ENCODE results near the gene ASB16. TPM values are rescaled to one million over a fixed set of nuclear protein-coding genes. Genes with fewer than 3 reads are reported as not detected.

ASB16 gene
- total and polyA plus RNA-seq, 2 donors (not counting 3 experiments of a cell fraction or from before 2014, with no cell fraction given): not detected

DNA sequence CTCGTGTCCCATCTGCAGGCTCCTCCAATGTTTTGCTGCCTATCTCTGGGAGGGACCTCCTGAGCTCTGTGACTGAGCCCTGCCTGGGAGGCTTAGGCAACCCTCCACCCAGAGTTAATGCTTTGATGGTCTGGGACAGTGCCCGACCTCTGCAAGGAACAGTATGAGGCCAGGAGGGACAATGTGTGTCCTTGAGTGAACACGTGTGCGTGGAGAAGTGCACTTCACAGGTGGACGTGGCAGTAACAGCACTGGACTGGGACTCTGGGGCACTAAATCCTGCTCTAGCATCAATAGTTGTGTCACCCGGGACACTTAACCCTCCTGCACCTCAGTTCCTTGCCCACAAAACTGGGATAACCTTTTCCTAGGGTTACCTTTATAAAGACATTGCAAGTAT lies 44.4 kb downstream of the ASB16 start:
- Histone ChIP-seq H3K4me2 (ENCODE audit: insufficient read depth, low read length) (no peak overlapping the region), H4K20me1 (replicated peaks; ENCODE audit: control insufficient read depth, extremely low read depth, insufficient read depth, low read length) (no peaks in the 10 kb centered on the region), H2AFZ (ENCODE audit: low read depth, low read length) (no peak overlapping the region), H3K27me3 (ENCODE audit: control insufficient read depth in 2 of 2, insufficient read depth in 2 of 2, low read length in 2 of 2) (no peaks in the 10 kb centered on the region), H3K9me3 (replicated peaks; ENCODE audit: control insufficient read depth, insufficient read depth, low read length) (no peaks in the 10 kb centered on the region), H3K4me1 (ENCODE audit: control insufficient read depth, extremely low read depth, insufficient read depth, low read length) (peaks cover 15% of the 10 kb centered on the region), H3K79me2 (ENCODE audit: control insufficient read depth, insufficient read depth, low read length) (peaks cover 21% of the 10 kb centered on the region), H3K9ac (replicated peaks; ENCODE audit: extremely low read depth, insufficient read depth, low read length) (no peak overlapping the region), H3K36me3 (ENCODE audit: control insufficient read depth in 2 of 2, extremely low read depth in 1 of 2, insufficient read depth in 2 of 2, low read length in 2 of 2) (peaks cover 21 to 38% of the 10 kb centered on the region in 2 experiments), H3K9me1 (replicated peaks; ENCODE audit: control insufficient read depth, extremely low read depth, insufficient read depth, low read length) (no peaks in the 10 kb centered on the region), H3K27ac (ENCODE audit: insufficient read depth, low read depth, low read length) (no peak overlapping the region), H3K4me3 (replicated peaks in 1 of 3; ENCODE audit: insufficient read depth in 1 of 3, low read depth in 1 of 3, low read length in 3 of 3) (no peak overlapping the region)
- ChIA-PET POLR2A (no interaction called here), CTCF (interaction anchor here (1.4 kb wide), 1 partner anchor 135 kb away, joined by 6 read pairs; no protein-coding TSS in a partner anchor)
- BruUV-seq (replicated peaks): no TSS peak
- intact Hi-C loops (cut with micrococcal nuclease): no loop called here
- no peak for TF ChIP-seq GATA2 (IDR thresholded peaks at IDR 0.05; ENCODE audit: insufficient read depth, insufficient read length, low read depth, low read length)
- no peak for TF ChIP-seq POLR2A (IDR thresholded peaks at IDR 0.05; ENCODE audit: low read depth, low read length)
- TF ChIP-seq, protein P1, sequence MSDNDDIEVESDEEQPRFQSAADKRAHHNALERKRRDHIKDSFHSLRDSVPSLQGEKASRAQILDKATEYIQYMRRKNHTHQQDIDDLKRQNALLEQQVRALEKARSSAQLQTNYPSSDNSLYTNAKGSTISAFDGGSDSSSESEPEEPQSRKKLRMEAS (IDR thresholded peaks at IDR 0.05; ENCODE audit: insufficient read depth, insufficient read length): no peak
- TF ChIP-seq FOS (IDR thresholded peaks at IDR 0.05; ENCODE audit: borderline replicate concordance, insufficient read depth, low read length): no peak
- TF ChIP-seq POLR2AphosphoS5 (IDR thresholded peaks at IDR 0.05; ENCODE audit: insufficient read depth, low read depth, low read length): no peak
- no peak for TF ChIP-seq JUN (IDR thresholded peaks at IDR 0.05; ENCODE audit: borderline replicate concordance, insufficient read depth, insufficient read length, low read depth)
- TF ChIP-seq EZH2 (IDR thresholded peaks at IDR 0.05; ENCODE audit: borderline replicate concordance, low read depth, low read length, severe bottlenecking): no peak
- no peak for TF ChIP-seq MYC (IDR thresholded peaks at IDR 0.05; ENCODE audit: low read depth, low read length)
- DNase-seq (ENCODE audit: low read depth, low spot score) (no peak), FAIRE-seq (no peak)
- dilution Hi-C loops (cut with MboI; ENCODE audit: extremely low pct_ligation_motif_present, low sequenced_read_pairs): no loop called here

DNA sequence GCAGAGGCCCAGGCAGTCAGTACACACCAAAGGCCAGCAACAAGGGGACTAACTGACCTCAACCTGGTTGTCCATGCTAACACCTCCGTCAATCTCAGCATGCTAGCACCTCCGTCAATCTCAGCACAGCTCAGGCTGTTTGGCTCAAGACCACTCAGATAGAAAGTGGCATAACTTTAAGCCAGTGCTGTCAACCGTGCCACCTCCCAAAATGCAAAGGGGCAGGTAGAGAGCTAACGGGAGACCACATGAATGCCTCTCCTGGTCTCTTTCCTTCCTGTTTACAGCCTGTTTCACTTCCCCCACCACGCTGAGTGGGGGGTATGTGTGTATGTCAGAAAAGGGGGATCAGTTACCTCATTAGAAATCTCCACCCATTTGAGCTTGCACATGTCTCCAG lies 45.7 kb downstream of the ASB16 start:
- Histone ChIP-seq H3K27ac (ENCODE audit: insufficient read depth, low read depth, low read length) (no peak overlapping the region), H3K4me2 (ENCODE audit: insufficient read depth, low read length) (no peak overlapping the region), H3K79me2 (ENCODE audit: control insufficient read depth, insufficient read depth, low read length) (peaks cover 28% of the 10 kb centered on the region), H3K9me1 (replicated peaks; ENCODE audit: control insufficient read depth, extremely low read depth, insufficient read depth, low read length) (no peaks in the 10 kb centered on the region), H2AFZ (ENCODE audit: low read depth, low read length) (no peak overlapping the region), H4K20me1 (replicated peaks; ENCODE audit: control insufficient read depth, extremely low read depth, insufficient read depth, low read length) (no peaks in the 10 kb centered on the region), H3K36me3 (ENCODE audit: control insufficient read depth in 2 of 2, extremely low read depth in 1 of 2, insufficient read depth in 2 of 2, low read length in 2 of 2) (peaks cover 19 to 35% of the 10 kb centered on the region in 2 experiments), H3K27me3 (ENCODE audit: control insufficient read depth in 2 of 2, insufficient read depth in 2 of 2, low read length in 2 of 2) (no peaks in the 10 kb centered on the region), H3K9ac (replicated peaks; ENCODE audit: extremely low read depth, insufficient read depth, low read length) (no peak overlapping the region), H3K9me3 (replicated peaks; ENCODE audit: control insufficient read depth, insufficient read depth, low read length) (no peaks in the 10 kb centered on the region), H3K4me3 (replicated peaks in 1 of 3; ENCODE audit: insufficient read depth in 1 of 3, low read depth in 1 of 3, low read length in 3 of 3) (no peak overlapping the region), H3K4me1 (ENCODE audit: control insufficient read depth, extremely low read depth, insufficient read depth, low read length) (peaks cover 12% of the 10 kb centered on the region)
- intact Hi-C loops (cut with micrococcal nuclease): no loop called here
- no TSS peak for BruUV-seq (replicated peaks)
- no peak for DNase-seq (ENCODE audit: low read depth, low spot score)
- dilution Hi-C loops (cut with MboI; ENCODE audit: extremely low pct_ligation_motif_present, low sequenced_read_pairs): no loop called here
- CTCF ChIA-PET: interaction anchor here (1.3 to 7.3 kb wide), 4 partner anchors 13 to 135 kb away, joined by 3 to 68 read pairs (median 8); partner anchors contain the start of gene SLC25A39
- no peak for FAIRE-seq
- POLR2A ChIA-PET: no interaction called here
- TF ChIP-seq FOS (IDR thresholded peaks at IDR 0.05; ENCODE audit: borderline replicate concordance, insufficient read depth, low read length) (no peak), JUN (IDR thresholded peaks at IDR 0.05; ENCODE audit: borderline replicate concordance, insufficient read depth, insufficient read length, low read depth) (no peak), MYC (IDR thresholded peaks at IDR 0.05; ENCODE audit: low read depth, low read length) (no peak), POLR2AphosphoS5 (IDR thresholded peaks at IDR 0.05; ENCODE audit: insufficient read depth, low read depth, low read length) (no peak), POLR2A (IDR thresholded peaks at IDR 0.05; ENCODE audit: low read depth, low read length) (no peak), EZH2 (IDR thresholded peaks at IDR 0.05; ENCODE audit: borderline replicate concordance, low read depth, low read length, severe bottlenecking) (no peak), GATA2 (IDR thresholded peaks at IDR 0.05; ENCODE audit: insufficient read depth, insufficient read length, low read depth, low read length) (no peak)
- TF ChIP-seq, protein P1 (IDR thresholded peaks at IDR 0.05; ENCODE audit: insufficient read depth, insufficient read length): no peak
- TF ChIP-seq, protein P2, sequence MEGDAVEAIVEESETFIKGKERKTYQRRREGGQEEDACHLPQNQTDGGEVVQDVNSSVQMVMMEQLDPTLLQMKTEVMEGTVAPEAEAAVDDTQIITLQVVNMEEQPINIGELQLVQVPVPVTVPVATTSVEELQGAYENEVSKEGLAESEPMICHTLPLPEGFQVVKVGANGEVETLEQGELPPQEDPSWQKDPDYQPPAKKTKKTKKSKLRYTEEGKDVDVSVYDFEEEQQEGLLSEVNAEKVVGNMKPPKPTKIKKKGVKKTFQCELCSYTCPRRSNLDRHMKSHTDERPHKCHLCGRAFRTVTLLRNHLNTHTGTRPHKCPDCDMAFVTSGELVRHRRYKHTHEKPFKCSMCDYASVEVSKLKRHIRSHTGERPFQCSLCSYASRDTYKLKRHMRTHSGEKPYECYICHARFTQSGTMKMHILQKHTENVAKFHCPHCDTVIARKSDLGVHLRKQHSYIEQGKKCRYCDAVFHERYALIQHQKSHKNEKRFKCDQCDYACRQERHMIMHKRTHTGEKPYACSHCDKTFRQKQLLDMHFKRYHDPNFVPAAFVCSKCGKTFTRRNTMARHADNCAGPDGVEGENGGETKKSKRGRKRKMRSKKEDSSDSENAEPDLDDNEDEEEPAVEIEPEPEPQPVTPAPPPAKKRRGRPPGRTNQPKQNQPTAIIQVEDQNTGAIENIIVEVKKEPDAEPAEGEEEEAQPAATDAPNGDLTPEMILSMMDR (IDR thresholded peaks at IDR 0.05; ENCODE audit: extremely low read depth in 1 of 2, insufficient read depth in 1 of 2, low read depth in 1 of 2, low read length in 2 of 2): no peak

All from endothelial cell of umbilical vein (primary cell).